GM12891 (cell line): ENCODE results near the gene PRDM16.

Source experiments
- DNase-seq: peaks from one replicate; pipeline ENCODE4 v3.0.0; 2011; ENCODE audit warnings: low spot score; ENCODE audit not compliant: insufficient read length
- FAIRE-seq: peaks from 2 replicates; lab custom pipeline; 2011; peaks lifted over from hg19 to GRCh38; lab: Jason Lieb, UNC
- PAX5 ChIP-seq: IDR thresholded peaks from 2 replicates; pipeline ENCODE4 v1.6.1; 2011; ENCODE audit warnings: low read length, moderate library complexity, mild to moderate bottlenecking; ENCODE audit not compliant: insufficient read depth, severe bottlenecking
- POLR2A ChIP-seq: IDR thresholded peaks from 2 replicates; pipeline ENCODE4 v1.6.1; 2011; ENCODE audit warnings: low read depth, low read length, control low read depth
- POLR2AphosphoS5 ChIP-seq: IDR thresholded peaks from 2 replicates; pipeline ENCODE4 v1.6.1; 2011; ENCODE audit warnings: low read depth, low read length, control low read depth
- POU2F2 ChIP-seq: IDR thresholded peaks from 2 replicates; pipeline ENCODE4 v1.6.1; 2011; ENCODE audit warnings: low read depth, mild to moderate bottlenecking, control low read depth, low read length, moderate library complexity
- SPI1 ChIP-seq: IDR thresholded peaks from 2 replicates; pipeline ENCODE4 v1.6.1; 2011; ENCODE audit warnings: low read depth, low read length, control low read depth
- TAF1 ChIP-seq: IDR thresholded peaks from 2 replicates; pipeline ENCODE4 v1.6.1; 2011; ENCODE audit warnings: low read depth, low read length, control low read depth

PRDM16 gene

GRCh38 chr1:3266870-3267549, 198.0 kb downstream of the PRDM16 start:
- TF ChIP-seq PAX5 (no peak), SPI1 (no peak), POLR2AphosphoS5 (no peak), TAF1 (no peak), POU2F2 (no peak), POLR2A (no peak)
- FAIRE-seq (no peak), DNase-seq (no peak)

GRCh38 chr1:3267550-3268270, 198.7 kb downstream of the PRDM16 start:
- no peak for FAIRE-seq
- TF ChIP-seq TAF1 (no peak), SPI1 (no peak), PAX5 (no peak), POU2F2 (no peak), POLR2A (no peak), POLR2AphosphoS5 (no peak)
- no peak for DNase-seq

GRCh38 chr1:3268281-3268680, 199.3 kb downstream of the PRDM16 start:
- DNase-seq (no peak), FAIRE-seq (no peak)
- TF ChIP-seq POU2F2 (no peak), POLR2AphosphoS5 (no peak), SPI1 (no peak), POLR2A (no peak), PAX5 (no peak), TAF1 (no peak)

GRCh38 chr1:3270403-3271245, 201.6 kb downstream of the PRDM16 start:
- no peak for TF ChIP-seq PAX5
- no peak for TF ChIP-seq POLR2AphosphoS5
- no peak for TF ChIP-seq POLR2A
- no peak for TF ChIP-seq SPI1
- no peak for TF ChIP-seq POU2F2
- TF ChIP-seq TAF1 = no peak
- DNase-seq (no peak), FAIRE-seq (no peak)

GRCh38 chr1:3271866-3272265, 202.9 kb downstream of the PRDM16 start:
- TF ChIP-seq POLR2A = no peak
- TF ChIP-seq PAX5 = no peak
- no peak for TF ChIP-seq TAF1
- no peak for TF ChIP-seq POLR2AphosphoS5
- no peak for TF ChIP-seq SPI1
- no peak for TF ChIP-seq POU2F2
- DNase-seq (no peak), FAIRE-seq (no peak)

GRCh38 chr1:3272321-3273045, 203.5 kb downstream of the PRDM16 start:
- DNase-seq (no peak), FAIRE-seq (no peak)
- TF ChIP-seq POLR2A = no peak
- no peak for TF ChIP-seq POU2F2
- TF ChIP-seq TAF1 = no peak
- TF ChIP-seq PAX5 = no peak
- TF ChIP-seq SPI1 = no peak
- no peak for TF ChIP-seq POLR2AphosphoS5

GRCh38 chr1:3273447-3273846, 204.4 kb downstream of the PRDM16 start:
- TF ChIP-seq POLR2AphosphoS5 (no peak), POLR2A (no peak), SPI1 (no peak), POU2F2 (no peak), TAF1 (no peak)
- DNase-seq = no peak
- no peak for FAIRE-seq

- TF ChIP-seq TAF1 (no peak), SPI1 (no peak), PAX5 (no peak), POLR2A (no peak), POLR2AphosphoS5 (no peak), POU2F2 (no peak)
- FAIRE-seq (no peak), DNase-seq (no peak)
Measured at GRCh38 chr1:3274972-3275371, 206.0 kb downstream of the PRDM16 start.
